ENCODE measurements around the gene RAMP1.

The RAMP1 gene

GRCh38 chr2:237961637-237962036 is 102.2 kb downstream of the RAMP1 start:
- H3K4me3 ChIP-seq (ENCODE audit: low read length in 2 of 2): no peak overlapping the region
- H3K9me3 ChIP-seq (ENCODE audit: control insufficient read depth in 2 of 2, low read length in 2 of 2): peaks cover 0 to 10% of the 10 kb centered on the region in 2 donors
- peaks cover 0 to 2% of the 10 kb centered on the region in 2 donors for H3K27me3 ChIP-seq (ENCODE audit: control insufficient read depth in 2 of 2, insufficient read depth in 2 of 2, low read length in 2 of 2)
- no peaks in the 10 kb centered on the region for H3K36me3 ChIP-seq (ENCODE audit: control insufficient read depth in 2 of 2, insufficient read depth in 2 of 2, low read length in 2 of 2)
- H3K27ac ChIP-seq (ENCODE audit: low read depth in 2 of 2, low read length in 2 of 2): no peak overlapping the region
- no peak overlapping the region for H3K9ac ChIP-seq (ENCODE audit: low read depth in 1 of 2, low read length in 2 of 2)
- H3K4me1 ChIP-seq (ENCODE audit: control insufficient read depth in 2 of 2, insufficient read depth in 2 of 2, low read length in 2 of 2): peaks cover 4% of the 10 kb centered on the region in 2 donors

All from mucosa of rectum (tissue), 2 donors.